GM18526 (cell line): ENCODE results near the gene EDARADD.

Experiments used
- POLR2A ChIP-seq: IDR thresholded peaks from 3 replicates; pipeline ENCODE4 v1.6.1; 2011; ENCODE audit not compliant: insufficient read length; ENCODE audit errors: extremely low read depth

EDARADD gene

GRCh38 chr1:236492378-236492777, 98.3 kb downstream of the EDARADD start:
- TF ChIP-seq POLR2A = no peak

GRCh38 chr1:236494082-236494481, 100.0 kb downstream of the EDARADD start:
- no peak for TF ChIP-seq POLR2A

DNA sequence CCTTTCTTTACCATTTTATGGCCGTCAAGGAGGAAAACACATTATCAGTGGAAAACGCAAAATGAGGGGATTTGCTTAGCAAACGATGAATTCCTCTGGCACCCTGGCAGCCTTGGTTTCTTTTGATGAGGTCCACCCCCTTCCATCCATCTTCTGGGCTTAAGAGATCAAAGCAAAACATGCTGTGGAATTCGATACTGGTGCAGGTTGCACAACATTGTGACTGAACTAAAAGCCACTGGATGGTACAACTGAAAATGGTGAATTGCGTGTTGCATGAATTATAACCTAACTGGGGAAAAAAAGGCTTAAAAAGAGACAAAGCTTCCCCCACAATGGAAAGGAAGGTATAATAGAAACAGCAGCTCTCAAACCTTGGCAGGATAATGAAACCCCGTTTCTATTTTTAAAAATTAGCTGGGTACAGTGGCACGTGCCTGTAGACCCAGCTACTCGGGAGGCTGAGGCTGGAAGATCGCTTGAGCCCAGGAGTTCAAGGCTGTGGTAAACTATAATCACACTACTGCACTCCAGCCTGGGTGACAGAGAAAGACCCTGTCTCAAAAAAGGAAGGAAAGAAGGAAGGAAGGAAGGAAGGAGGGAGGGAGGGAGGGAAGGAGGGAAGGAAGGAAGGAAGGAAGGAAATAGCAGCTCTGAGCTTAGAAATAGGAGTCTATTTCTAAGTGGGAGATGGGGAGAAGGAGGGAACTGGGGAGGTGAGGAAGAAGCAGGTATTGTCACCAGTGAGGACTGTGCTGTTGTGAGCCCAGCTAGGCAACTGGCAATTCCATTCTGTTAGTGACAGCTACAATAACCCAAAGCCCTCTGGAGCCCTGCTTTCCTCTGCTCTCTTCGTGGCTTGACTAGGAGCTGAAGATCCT, 100.7 kb downstream of the EDARADD start:
- TF ChIP-seq POLR2A = no peak

DNA sequence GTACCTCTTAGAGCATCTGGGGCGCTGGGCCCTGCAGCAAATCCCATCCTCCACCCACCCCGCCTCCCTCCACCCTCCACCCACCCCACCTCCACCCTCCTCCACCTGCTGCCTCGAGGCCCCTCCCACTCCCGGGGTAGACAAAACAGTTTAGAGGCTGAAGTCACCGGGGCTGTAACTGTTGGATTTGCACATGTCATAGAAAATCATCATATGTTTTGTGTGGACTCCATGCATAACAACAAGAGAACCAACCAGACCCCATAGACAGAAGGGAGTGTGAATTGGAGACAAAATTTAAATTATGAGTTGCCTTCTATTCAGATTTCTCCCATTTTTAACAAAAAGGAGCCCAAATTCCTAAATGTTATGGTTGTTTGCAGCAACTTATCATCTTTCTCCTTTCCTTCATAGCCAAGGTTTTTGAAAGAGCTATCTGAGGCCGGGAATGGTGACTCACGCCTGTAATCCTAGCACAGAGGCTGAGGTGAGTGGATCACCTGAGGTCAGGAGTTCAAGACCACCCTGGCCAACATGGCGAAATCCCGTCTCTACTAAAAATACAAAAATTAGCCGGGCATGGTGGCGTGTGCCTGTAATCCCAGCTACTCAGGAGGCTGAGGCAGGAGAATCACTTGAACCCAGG, 101.5 kb downstream of the EDARADD start:
- no peak for TF ChIP-seq POLR2A

DNA sequence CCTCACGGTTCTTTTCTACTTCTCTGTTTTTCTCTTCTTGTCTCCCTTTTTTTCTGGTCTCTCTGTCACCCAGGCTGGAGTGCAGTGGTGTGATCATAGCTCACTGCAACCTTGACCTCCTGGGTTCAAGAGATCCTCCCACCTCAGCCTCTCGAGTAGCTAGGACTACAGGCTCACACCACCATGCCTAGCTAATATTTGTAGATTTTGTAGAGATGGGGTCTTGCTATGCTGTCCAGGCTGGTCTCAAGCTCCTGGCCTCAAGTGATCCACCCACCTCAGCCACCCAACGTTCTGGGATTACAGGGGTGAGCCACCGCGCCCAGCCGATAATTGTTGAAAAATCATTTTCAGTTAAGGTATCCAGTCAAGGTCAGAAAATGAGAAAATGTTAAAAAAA, 103.8 kb downstream of the EDARADD start:
- TF ChIP-seq POLR2A = no peak

GRCh38 chr1:236501093-236501492, 107.0 kb downstream of the EDARADD start:
- TF ChIP-seq POLR2A = no peak

DNA sequence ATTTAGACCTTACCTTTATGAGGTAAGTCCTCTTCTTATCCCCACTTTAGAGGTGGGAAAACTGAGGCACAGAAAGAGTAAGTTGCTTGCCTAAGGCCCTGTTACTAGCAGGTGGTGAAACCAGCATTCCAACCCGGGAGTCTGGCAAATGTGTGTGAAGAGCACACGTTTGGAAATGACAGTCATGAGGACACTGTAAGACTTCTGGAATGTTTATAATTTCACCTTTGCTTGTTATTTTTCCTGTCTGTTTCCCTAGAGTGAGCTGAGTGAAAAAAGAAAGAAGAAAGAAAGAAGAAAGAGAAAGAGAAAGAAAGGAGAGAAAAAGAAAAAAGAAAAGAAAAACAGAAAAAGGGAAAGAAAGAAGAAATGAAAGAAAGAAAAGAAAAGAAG, 108.5 kb downstream of the EDARADD start:
- no peak for TF ChIP-seq POLR2A

GRCh38 chr1:236502972-236503639, 109.0 kb downstream of the EDARADD start:
- TF ChIP-seq POLR2A = no peak

DNA sequence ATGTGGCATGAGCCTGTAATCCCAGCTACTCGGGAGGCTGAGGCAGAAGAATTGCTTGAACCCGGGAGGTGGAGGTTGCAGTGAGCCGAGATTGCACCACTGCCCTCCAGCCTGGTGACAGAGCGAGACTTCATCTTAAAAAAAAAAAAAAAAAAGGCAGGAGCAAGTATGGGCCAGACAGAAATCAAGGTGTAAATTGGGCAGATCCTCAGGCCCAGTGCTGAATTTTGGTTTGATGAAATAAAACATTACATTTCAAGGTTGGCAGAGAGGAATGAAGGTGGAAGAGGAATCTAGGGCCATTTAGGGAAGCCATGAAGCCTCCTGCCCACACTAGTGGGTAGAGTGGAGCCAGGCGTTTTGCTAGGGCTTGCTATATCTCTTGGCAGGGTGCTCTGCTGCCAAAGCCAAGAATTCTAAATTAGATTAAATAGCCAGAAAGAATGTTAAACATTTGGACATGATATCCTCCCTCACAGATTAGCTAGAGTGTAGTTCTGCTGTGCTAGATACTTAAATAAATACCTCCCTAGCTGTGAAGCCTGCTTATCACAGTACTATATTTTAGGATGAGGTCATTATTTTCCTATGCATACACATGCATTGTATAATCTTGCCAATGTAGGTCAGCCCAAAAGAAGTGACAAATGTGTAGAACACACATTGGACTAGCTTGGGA, 113.1 kb downstream of the EDARADD start:
- TF ChIP-seq POLR2A = no peak

DNA sequence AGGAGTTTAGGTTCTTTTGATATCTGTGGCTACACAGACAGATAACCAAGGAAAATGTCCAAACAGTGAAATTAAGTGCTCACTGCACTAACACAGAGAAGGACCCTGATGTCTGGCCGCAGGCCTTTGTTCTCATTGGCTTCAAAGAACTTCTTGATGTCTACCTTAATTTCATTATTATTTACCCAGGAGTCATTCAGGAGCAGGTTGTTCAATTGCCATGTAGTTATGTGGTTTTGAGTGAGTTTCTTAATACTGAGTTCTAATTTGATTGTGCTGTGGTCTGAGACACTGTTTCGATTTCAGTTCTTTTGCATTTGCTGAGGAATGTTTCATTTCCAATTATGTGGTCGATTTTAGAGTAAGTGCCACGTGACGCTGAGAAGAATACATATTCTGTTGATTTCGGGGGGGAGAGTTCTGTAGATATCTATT, 114.5 kb downstream of the EDARADD start:
- TF ChIP-seq POLR2A = no peak

DNA sequence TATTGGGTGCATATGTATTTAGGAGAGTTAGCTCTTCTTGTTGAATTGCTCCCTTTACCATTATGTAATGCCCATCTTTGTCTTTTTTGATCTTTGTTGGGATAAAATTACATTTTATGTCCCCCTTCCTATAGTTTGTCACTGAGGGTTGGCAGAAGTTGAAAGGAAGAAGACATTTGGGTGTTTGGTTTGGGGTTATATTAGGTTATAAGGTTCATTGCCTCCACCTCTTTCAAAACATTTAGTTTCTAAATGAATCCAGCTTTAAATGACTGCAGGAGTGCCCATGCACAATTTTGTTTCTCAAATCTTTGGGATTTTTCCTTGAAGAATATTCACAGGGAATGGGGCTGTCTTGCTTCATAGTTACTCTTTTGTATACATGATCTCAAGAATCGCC, 115.1 kb downstream of the EDARADD start:
- no peak for TF ChIP-seq POLR2A

- no peak for TF ChIP-seq POLR2A
Measured at GRCh38 chr1:236509647-236510401, 115.7 kb downstream of the EDARADD start.

DNA sequence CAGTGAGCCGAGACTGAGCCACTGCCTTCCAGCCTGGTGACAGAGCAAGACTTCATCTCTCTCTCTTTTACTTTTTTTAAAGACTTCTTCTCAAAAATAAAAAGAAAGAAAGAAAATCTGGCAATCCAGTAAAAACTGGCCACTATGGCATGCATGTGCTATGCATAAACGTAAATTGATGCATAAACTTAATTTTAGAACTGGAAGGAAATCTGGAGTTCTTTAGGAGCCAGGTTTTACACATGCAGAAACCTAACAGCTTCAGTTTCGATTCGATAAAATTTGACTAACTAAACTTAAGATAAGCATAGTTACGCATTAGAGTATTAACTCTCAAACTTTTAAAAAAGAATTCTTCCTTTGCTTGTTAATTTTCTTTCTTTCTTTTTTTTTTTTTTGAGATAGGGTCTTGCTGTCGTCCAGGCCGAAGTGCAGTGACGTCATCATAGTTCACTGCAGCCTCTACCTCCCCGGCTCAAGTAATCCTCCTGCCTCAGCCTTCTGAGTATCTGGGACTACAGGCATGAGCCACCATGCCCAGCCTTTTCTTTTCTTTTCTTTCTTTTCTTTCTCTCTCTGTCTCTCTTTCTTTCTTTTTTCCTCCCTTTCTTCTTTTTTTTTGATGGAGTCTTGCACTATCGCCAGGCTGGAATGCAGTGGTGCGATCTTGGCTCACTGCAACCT, 117.8 kb downstream of the EDARADD start:
- no peak for TF ChIP-seq POLR2A
